ENCODE data around the gene GHRL. TPM values are rescaled to one million over a fixed set of nuclear protein-coding genes. Genes with fewer than 3 reads are reported as not detected.
A peak's percentile ranks its signal among the peaks of the same experiment; 100 is the strongest.

GHRL gene
- total RNA-seq, 1 experiment from 2014 or later: not detected

DNA sequence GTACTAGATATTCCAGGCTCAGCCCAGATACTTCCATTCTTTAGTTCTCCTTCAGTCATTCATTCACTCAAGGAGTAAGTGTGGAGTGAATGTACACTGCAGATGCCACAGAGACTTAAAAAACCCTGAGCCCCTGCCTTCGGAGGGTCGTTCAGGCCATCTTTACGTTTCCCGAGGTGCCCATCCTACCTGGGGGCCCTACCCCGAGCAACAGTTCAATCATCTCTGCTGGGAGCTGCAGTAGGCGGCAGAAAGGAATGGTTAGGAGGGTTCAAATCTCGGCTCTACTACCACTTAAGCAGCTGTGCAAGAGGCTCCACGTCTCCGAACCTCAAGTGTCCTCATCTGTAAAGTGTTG, 27.6 kb upstream of the GHRL start:
- ChIA-PET POLR2A (interaction anchor here (0.7 kb wide), 1 partner anchor 163 kb away, joined by 5 read pairs; no protein-coding TSS in a partner anchor), CTCF (no interaction called here)
- Histone ChIP-seq H3K4me1 (ENCODE audit: control insufficient read depth, insufficient read depth, low read length) (peaks cover 4% of the 10 kb centered on the region; the same call in 1 of the 2 replicates), H3K27ac (ENCODE audit: low read length) (peak overlapping the region; percentile 90), H3K9me3 (ENCODE audit: control insufficient read depth, insufficient read depth, low read depth, low read length) (no peaks in the 10 kb centered on the region), H3K27me3 (ENCODE audit: control insufficient read depth, insufficient read depth, low read length) (no peaks in the 10 kb centered on the region), H3K36me3 (ENCODE audit: control insufficient read depth, insufficient read depth, low read length) (peaks cover 13% of the 10 kb centered on the region), H3K4me3 (ENCODE audit: low read depth in 2 of 2, low read length in 2 of 2) (peak overlapping the region; percentile 95 to 99)
- in situ Hi-C loops (cut with HindIII; ENCODE audit: low pct_unique_long_range_greater_than_20kb, low sequenced_read_pairs) (no loop called here), intact Hi-C loops (cut with micrococcal nuclease; ENCODE audit: unreplicated experiment) (no loop called here)
- no peak for TF ChIP-seq SIN3A (IDR thresholded peaks at IDR 0.05; ENCODE audit: borderline replicate concordance, insufficient read depth, low read depth, low read length)
- no peak for TF ChIP-seq CTCF (IDR thresholded peaks at IDR 0.05)
- TF ChIP-seq TCF7L2 (IDR thresholded peaks at IDR 0.05; ENCODE audit: low read depth, low read length): no peak
- TF ChIP-seq, protein P1, sequence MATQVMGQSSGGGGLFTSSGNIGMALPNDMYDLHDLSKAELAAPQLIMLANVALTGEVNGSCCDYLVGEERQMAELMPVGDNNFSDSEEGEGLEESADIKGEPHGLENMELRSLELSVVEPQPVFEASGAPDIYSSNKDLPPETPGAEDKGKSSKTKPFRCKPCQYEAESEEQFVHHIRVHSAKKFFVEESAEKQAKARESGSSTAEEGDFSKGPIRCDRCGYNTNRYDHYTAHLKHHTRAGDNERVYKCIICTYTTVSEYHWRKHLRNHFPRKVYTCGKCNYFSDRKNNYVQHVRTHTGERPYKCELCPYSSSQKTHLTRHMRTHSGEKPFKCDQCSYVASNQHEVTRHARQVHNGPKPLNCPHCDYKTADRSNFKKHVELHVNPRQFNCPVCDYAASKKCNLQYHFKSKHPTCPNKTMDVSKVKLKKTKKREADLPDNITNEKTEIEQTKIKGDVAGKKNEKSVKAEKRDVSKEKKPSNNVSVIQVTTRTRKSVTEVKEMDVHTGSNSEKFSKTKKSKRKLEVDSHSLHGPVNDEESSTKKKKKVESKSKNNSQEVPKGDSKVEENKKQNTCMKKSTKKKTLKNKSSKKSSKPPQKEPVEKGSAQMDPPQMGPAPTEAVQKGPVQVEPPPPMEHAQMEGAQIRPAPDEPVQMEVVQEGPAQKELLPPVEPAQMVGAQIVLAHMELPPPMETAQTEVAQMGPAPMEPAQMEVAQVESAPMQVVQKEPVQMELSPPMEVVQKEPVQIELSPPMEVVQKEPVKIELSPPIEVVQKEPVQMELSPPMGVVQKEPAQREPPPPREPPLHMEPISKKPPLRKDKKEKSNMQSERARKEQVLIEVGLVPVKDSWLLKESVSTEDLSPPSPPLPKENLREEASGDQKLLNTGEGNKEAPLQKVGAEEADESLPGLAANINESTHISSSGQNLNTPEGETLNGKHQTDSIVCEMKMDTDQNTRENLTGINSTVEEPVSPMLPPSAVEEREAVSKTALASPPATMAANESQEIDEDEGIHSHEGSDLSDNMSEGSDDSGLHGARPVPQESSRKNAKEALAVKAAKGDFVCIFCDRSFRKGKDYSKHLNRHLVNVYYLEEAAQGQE (IDR thresholded peaks at IDR 0.05; ENCODE audit: insufficient read depth in 1 of 2, low read depth in 2 of 2, low read length in 1 of 2): no peak
- no peak for TF ChIP-seq POLR2AphosphoS5 (IDR thresholded peaks at IDR 0.05; ENCODE audit: low read depth, low read length)
- BruUV-seq (replicated peaks): no TSS peak
- DNase-seq (ENCODE audit: low read depth, low spot score): no peak
- ATAC-seq: no peak

GRCh38 chr3:10319804-10320203, 27.1 kb upstream of the GHRL start:
- Histone ChIP-seq H3K27ac (ENCODE audit: low read length) (peak overlapping the region; percentile 90), H3K4me3 (ENCODE audit: low read depth in 2 of 2, low read length in 2 of 2) (peak overlapping the region; percentile 95 to 99), H3K4me1 (ENCODE audit: control insufficient read depth, insufficient read depth, low read length) (peaks cover 4% of the 10 kb centered on the region; the same call in 1 of the 2 replicates), H3K36me3 (ENCODE audit: control insufficient read depth, insufficient read depth, low read length) (peaks cover 13% of the 10 kb centered on the region), H3K27me3 (ENCODE audit: control insufficient read depth, insufficient read depth, low read length) (no peaks in the 10 kb centered on the region), H3K9me3 (ENCODE audit: control insufficient read depth, insufficient read depth, low read depth, low read length) (no peaks in the 10 kb centered on the region)
- in situ Hi-C loops (cut with HindIII; ENCODE audit: low pct_unique_long_range_greater_than_20kb, low sequenced_read_pairs) (no loop called here), intact Hi-C loops (cut with micrococcal nuclease; ENCODE audit: unreplicated experiment) (no loop called here)
- TF ChIP-seq POLR2AphosphoS5 (IDR thresholded peaks at IDR 0.05; ENCODE audit: low read depth, low read length) (no peak), CTCF (IDR thresholded peaks at IDR 0.05) (no peak), SIN3A (IDR thresholded peaks at IDR 0.05; ENCODE audit: borderline replicate concordance, insufficient read depth, low read depth, low read length) (no peak), TCF7L2 (IDR thresholded peaks at IDR 0.05; ENCODE audit: low read depth, low read length) (no peak)
- TF ChIP-seq, protein P1 (IDR thresholded peaks at IDR 0.05; ENCODE audit: insufficient read depth in 1 of 2, low read depth in 2 of 2, low read length in 1 of 2): no peak
- DNase-seq (ENCODE audit: low read depth, low spot score) (no peak), ATAC-seq (no peak)
- ChIA-PET CTCF (no interaction called here), POLR2A (interaction anchor here (0.7 kb wide), 1 partner anchor 163 kb away, joined by 5 read pairs; no protein-coding TSS in a partner anchor)
- BruUV-seq (replicated peaks): no TSS peak

All from Panc1 (cell line).